PC-3 (cell line): ENCODE data around the gene RNF17.

Experiments
- EZH2 ChIP-seq: fragments of 300-600 bp; sonication (generic); IDR thresholded peaks from one replicate; pipeline ENCODE4 v1.6.1; 2017; ENCODE audit warnings: antibody characterized with exemption, mild to moderate bottlenecking, low read length; ENCODE audit not compliant: unreplicated experiment
- EZH2phosphoT487 ChIP-seq: fragments of 300-600 bp; sonication (generic); IDR thresholded peaks from 2 replicates; pipeline ENCODE4 v1.6.1; 2018; ENCODE audit warnings: mild to moderate bottlenecking, antibody characterized with exemption, low read length, borderline replicate concordance
- TF ChIP-seq, protein P1 (sequence below): fragments of 300-600 bp; sonication (generic); conservative IDR thresholded peaks from 2 replicates; pipeline ENCODE4 v1.5.1; 2017; ENCODE audit warnings: antibody characterized with exemption, low read depth, mild to moderate bottlenecking, low read length

GRCh38 chr13:24719139-24719538 lies 44.8 kb upstream of the RNF17 start:
- TF ChIP-seq, protein P1, sequence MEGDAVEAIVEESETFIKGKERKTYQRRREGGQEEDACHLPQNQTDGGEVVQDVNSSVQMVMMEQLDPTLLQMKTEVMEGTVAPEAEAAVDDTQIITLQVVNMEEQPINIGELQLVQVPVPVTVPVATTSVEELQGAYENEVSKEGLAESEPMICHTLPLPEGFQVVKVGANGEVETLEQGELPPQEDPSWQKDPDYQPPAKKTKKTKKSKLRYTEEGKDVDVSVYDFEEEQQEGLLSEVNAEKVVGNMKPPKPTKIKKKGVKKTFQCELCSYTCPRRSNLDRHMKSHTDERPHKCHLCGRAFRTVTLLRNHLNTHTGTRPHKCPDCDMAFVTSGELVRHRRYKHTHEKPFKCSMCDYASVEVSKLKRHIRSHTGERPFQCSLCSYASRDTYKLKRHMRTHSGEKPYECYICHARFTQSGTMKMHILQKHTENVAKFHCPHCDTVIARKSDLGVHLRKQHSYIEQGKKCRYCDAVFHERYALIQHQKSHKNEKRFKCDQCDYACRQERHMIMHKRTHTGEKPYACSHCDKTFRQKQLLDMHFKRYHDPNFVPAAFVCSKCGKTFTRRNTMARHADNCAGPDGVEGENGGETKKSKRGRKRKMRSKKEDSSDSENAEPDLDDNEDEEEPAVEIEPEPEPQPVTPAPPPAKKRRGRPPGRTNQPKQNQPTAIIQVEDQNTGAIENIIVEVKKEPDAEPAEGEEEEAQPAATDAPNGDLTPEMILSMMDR: no peak
- TF ChIP-seq EZH2phosphoT487: no peak
- TF ChIP-seq EZH2: no peak
